DND-41 (cell line): ENCODE data around the gene ADCY2.

Source experiments
- EZH2 ChIP-seq: IDR thresholded peaks from 3 replicates; pipeline ENCODE4 v1.6.1; 2012; ENCODE audit warnings: borderline replicate concordance, low read depth, mild to moderate bottlenecking, moderate library complexity, low read length, inconsistent platforms; ENCODE audit not compliant: severe bottlenecking
- TF ChIP-seq, protein P1 (sequence below): IDR thresholded peaks from 2 replicates; pipeline ENCODE4 v1.5.1; 2012; ENCODE audit warnings: borderline replicate concordance, low read length, moderate library complexity, mild to moderate bottlenecking; ENCODE audit not compliant: poor library complexity, severe bottlenecking; ENCODE audit errors: extremely low read depth

DNA sequence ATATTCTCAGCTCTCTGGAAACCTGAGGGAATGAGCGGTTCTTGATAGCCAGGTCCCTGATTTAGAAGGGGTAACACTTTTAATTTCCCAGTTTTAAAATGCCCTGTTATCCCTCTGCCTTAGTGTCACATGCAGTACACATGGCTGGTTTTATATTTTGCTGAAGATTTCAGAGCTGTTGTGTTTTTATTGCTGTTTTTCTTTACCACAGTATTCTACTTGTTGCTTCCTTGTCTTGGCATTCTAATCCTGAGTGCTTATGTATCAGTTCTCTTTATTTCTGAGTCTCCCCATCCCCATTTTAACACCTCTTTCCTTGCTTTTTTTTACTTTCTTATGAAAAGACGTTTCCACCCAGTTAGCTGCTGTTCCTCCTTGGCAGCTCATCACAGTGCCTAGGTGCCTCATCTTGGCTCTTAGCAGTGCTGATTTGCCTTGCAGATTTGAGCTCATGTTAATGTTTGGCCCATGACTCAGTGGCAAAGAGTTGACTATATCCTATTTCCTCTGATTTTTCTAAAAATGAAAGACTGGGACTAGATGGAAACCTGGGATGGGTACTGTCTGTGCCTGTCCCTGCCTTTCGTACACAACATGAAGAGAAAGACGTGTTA, 476.7 kb downstream of the ADCY2 start:
- TF ChIP-seq, protein P1, sequence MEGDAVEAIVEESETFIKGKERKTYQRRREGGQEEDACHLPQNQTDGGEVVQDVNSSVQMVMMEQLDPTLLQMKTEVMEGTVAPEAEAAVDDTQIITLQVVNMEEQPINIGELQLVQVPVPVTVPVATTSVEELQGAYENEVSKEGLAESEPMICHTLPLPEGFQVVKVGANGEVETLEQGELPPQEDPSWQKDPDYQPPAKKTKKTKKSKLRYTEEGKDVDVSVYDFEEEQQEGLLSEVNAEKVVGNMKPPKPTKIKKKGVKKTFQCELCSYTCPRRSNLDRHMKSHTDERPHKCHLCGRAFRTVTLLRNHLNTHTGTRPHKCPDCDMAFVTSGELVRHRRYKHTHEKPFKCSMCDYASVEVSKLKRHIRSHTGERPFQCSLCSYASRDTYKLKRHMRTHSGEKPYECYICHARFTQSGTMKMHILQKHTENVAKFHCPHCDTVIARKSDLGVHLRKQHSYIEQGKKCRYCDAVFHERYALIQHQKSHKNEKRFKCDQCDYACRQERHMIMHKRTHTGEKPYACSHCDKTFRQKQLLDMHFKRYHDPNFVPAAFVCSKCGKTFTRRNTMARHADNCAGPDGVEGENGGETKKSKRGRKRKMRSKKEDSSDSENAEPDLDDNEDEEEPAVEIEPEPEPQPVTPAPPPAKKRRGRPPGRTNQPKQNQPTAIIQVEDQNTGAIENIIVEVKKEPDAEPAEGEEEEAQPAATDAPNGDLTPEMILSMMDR: no peak
- TF ChIP-seq EZH2: no peak
